ENCODE results near the gene SIRT3.

DNA sequence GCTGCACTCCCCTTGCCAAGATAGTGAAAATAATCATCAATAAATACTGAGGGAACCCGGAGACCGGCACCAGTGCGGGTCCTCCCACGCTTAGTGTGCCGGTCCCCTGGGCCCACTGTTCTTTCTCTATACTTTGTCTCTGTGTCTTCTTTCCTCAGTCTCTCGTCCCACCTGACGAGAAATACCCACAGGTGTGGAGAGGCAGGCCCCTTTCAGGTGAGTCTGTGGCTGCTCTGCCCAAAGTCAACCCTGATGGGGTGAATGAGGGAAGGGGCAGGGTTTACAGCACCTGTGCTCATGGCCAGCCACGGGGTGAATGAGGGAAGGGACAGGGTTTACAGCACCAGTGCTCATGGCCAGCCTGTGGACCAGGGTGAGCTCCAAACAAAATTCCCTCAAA is 33.7 kb downstream of the SIRT3 start:
- TF ChIP-seq, protein P1, sequence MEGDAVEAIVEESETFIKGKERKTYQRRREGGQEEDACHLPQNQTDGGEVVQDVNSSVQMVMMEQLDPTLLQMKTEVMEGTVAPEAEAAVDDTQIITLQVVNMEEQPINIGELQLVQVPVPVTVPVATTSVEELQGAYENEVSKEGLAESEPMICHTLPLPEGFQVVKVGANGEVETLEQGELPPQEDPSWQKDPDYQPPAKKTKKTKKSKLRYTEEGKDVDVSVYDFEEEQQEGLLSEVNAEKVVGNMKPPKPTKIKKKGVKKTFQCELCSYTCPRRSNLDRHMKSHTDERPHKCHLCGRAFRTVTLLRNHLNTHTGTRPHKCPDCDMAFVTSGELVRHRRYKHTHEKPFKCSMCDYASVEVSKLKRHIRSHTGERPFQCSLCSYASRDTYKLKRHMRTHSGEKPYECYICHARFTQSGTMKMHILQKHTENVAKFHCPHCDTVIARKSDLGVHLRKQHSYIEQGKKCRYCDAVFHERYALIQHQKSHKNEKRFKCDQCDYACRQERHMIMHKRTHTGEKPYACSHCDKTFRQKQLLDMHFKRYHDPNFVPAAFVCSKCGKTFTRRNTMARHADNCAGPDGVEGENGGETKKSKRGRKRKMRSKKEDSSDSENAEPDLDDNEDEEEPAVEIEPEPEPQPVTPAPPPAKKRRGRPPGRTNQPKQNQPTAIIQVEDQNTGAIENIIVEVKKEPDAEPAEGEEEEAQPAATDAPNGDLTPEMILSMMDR (IDR thresholded peaks at IDR 0.05): no peak
- TF ChIP-seq POLR2A (IDR thresholded peaks at IDR 0.05): no peak

Data from heart left ventricle (tissue), 13 donors.